ENCODE data around the gene PPFIA1. TPM values are rescaled to one million over a fixed set of nuclear protein-coding genes. Genes with fewer than 3 reads are reported as not detected.

Gene PPFIA1
- total RNA-seq, 2 donors from 2014 or later: 45.6 to 49.4 TPM

DNA sequence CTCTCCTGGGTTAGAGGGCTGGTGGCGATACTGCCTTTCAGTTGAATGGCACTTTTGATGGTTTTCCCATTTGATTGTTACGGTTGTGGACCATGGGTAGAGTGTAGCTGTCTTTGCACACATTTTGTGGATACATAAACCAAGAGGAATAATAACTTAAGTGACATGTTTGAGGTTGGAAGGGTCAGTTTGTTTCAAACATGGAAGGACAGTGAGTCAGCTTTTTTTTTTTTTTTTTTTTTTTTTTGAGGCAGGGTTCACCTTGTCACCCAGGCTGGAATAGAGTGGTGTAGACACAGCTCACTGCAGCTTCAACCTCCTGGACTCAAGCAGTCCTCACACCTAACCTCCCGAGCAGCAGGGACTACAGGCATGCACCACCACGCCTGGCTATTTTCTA is 41.1 kb downstream of the PPFIA1 start:
- no peak overlapping the region for H3K27ac Mint-ChIP-seq
- no peak for ATAC-seq
- peaks cover 8% of the 10 kb centered on the region for H3K36me3 Mint-ChIP-seq (ENCODE audit: low read depth)
- H3K4me1 Mint-ChIP-seq: peaks cover 33% of the 10 kb centered on the region
- no peaks in the 10 kb centered on the region for H3K27me3 Mint-ChIP-seq
- no peaks in the 10 kb centered on the region for H3K9me3 ChIP-seq (ENCODE audit: control insufficient read depth, low read length, poor library complexity, severe bottlenecking)
- no peak overlapping the region for H3K4me3 Mint-ChIP-seq
- DNase-seq: no peak

DNA sequence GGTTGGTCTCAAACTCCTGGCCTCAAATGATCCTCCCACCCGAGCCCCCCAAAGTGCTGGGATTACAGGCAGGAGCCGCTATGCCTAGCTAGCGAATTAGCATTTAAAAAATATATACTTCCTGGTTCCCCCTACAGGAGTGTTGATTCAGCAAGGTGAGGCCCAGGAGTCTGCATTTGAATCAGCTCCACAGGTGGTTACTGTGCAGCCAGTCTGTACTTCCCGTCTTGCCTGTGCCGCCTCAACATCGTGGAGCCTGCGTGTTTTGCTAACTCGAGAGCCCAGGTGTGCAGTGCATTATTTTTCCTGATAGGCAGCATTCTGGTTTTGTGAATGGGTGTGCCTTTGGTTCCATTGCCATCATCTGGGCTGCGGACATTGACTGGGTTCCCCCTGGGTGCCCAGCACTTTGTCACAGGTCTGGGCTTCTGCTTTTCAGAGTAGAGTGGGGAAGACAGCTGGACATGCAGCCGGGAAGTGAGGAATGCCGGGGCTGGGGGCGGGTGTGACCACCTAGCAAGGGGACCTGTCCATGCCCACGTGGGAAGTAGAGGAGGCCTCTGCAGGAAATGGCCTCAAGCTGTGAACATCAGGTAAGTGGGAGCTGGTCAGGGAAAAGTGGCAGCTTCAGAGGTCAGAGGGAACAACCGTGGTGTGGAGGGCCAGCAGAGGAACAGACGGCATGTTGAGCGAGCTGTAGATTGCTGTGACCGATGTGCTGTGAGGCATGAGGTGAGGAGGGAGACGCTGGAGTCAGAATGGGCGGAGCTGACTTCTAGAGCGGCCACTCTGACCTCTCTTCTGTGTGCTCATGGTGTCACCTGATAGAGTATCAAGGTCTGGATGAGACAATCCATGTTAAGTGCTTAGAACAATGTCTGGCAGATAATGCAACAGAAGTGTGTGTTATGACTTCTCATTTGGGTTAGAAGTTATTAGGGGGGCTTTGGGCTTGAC is 42.2 kb downstream of the PPFIA1 start:
- peaks cover 8% of the 10 kb centered on the region for H3K36me3 Mint-ChIP-seq (ENCODE audit: low read depth)
- no peaks in the 10 kb centered on the region for H3K27me3 Mint-ChIP-seq
- no peaks in the 10 kb centered on the region for H3K9me3 ChIP-seq (ENCODE audit: control insufficient read depth, low read length, poor library complexity, severe bottlenecking)
- peak overlapping the region; percentile 67 for H3K27ac Mint-ChIP-seq
- no peak for DNase-seq
- ATAC-seq: no peak
- H3K4me1 Mint-ChIP-seq: peaks cover 27% of the 10 kb centered on the region
- H3K4me3 Mint-ChIP-seq: no peak overlapping the region

DNA sequence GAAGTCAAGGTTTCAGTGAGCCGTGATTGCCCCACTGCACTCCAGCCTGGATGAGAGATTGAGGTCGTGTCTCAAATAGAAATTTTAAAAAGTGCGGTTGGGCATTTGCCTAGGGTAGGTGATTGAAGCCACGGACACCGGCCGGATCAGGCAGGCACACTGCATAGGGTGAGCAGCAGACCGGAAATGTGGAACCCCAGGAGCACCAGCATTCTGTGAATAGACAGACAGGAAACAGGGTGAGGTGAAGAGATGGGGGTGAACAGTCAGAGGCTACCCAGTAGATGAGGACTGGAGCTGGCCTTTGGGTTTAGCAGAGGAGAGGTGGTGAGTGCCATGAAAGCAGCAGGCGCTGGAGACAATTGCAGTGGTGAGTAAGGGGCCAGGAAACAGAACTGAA is 43.5 kb downstream of the PPFIA1 start:
- no peak for DNase-seq
- H3K9me3 ChIP-seq (ENCODE audit: control insufficient read depth, low read length, poor library complexity, severe bottlenecking): no peaks in the 10 kb centered on the region
- Mint-ChIP-seq H3K4me3 (no peak overlapping the region), H3K27me3 (no peaks in the 10 kb centered on the region), H3K27ac (peak overlapping the region; percentile 29), H3K4me1 (peaks cover 27% of the 10 kb centered on the region), H3K36me3 (ENCODE audit: low read depth) (peaks cover 8% of the 10 kb centered on the region)
- ATAC-seq: no peak

DNA sequence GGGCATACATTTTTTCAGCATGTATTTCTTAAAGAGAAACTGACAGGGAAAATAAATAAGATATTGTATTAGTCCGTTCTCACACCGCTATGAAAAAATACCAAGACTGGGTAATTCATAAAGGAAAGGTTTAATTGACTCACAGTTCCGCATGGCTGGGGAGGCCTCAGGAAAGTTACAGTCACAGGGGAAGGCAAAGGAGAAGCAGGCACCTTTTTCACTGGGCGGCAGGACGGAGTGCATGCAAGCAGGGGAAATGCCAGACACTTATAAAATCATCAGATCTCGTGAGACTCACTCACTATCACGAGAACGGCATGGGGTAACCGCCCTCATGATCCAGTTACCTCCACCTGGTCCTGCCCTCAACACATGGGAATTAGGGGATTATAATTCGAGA is 44.2 kb downstream of the PPFIA1 start:
- Mint-ChIP-seq H3K4me3 (no peak overlapping the region), H3K36me3 (ENCODE audit: low read depth) (peaks cover 8% of the 10 kb centered on the region), H3K27me3 (no peaks in the 10 kb centered on the region), H3K4me1 (peaks cover 27% of the 10 kb centered on the region), H3K27ac (no peak overlapping the region)
- no peaks in the 10 kb centered on the region for H3K9me3 ChIP-seq (ENCODE audit: control insufficient read depth, low read length, poor library complexity, severe bottlenecking)
- DNase-seq (no peak), ATAC-seq (no peak)

DNA sequence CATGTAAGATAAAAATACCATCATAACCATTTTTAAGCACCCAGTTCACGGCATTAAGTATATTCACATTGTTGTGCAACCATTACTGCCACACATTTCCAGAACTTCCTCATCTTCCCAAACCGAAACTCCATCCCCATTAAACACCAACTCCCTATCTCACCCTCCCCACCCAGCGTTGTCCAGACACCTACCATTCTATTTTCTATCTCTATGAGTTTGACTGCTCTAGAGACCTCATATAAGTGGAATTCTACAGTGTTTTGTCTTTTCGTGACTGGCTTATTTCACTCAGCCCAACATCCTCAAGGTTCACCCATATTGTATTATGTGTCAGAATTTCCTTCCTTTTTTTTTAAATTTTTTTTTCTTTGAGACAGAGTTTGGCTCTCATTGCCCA is 45.2 kb downstream of the PPFIA1 start:
- peaks cover 27% of the 10 kb centered on the region for H3K4me1 Mint-ChIP-seq
- H3K9me3 ChIP-seq (ENCODE audit: control insufficient read depth, low read length, poor library complexity, severe bottlenecking): no peaks in the 10 kb centered on the region
- H3K36me3 Mint-ChIP-seq (ENCODE audit: low read depth): peaks cover 8% of the 10 kb centered on the region
- DNase-seq (no peak), ATAC-seq (no peak)
- no peaks in the 10 kb centered on the region for H3K27me3 Mint-ChIP-seq
- H3K27ac Mint-ChIP-seq: peak overlapping the region; percentile 66
- peak overlapping the region; percentile 41 for H3K4me3 Mint-ChIP-seq

DNA sequence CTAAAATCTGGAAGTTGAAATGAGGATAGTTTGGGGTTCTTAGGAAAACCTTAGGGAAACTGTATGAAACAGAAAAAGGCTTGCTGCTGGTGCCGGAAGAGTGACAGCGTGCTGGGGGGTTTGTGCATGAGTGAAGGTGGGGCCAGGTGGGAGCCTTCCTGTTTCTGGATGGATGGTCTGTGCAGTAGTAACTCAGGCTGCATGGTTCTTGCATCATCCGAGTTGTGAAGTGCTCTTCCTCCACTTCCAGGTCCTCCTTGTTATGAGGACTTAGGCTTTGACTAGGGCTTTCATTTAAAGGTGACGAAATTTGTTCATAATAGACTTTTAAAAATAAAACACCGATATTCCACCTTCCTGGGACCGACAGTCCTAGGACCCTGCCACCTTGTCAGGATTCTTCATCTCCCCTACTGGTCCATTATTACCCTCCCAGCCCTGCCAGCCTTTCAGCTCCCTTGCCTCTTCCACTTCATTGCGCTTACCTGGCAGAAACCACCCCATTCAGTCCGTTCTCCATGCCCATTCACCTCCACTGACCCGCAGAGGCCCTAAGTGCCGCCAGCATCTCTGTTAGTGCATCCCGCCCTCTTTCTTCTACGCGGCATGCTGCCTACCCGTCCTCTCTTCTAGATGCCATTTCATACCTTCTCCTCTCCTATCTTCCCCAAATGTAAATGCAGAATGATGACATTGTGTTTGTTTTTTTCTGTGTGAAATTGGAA is 47.3 kb downstream of the PPFIA1 start:
- Mint-ChIP-seq H3K27ac (no peak overlapping the region), H3K27me3 (no peaks in the 10 kb centered on the region), H3K4me3 (no peak overlapping the region), H3K4me1 (peaks cover 23% of the 10 kb centered on the region), H3K36me3 (ENCODE audit: low read depth) (peaks cover 7% of the 10 kb centered on the region)
- no peak for ATAC-seq
- H3K9me3 ChIP-seq (ENCODE audit: control insufficient read depth, low read length, poor library complexity, severe bottlenecking): no peaks in the 10 kb centered on the region
- no peak for DNase-seq

DNA sequence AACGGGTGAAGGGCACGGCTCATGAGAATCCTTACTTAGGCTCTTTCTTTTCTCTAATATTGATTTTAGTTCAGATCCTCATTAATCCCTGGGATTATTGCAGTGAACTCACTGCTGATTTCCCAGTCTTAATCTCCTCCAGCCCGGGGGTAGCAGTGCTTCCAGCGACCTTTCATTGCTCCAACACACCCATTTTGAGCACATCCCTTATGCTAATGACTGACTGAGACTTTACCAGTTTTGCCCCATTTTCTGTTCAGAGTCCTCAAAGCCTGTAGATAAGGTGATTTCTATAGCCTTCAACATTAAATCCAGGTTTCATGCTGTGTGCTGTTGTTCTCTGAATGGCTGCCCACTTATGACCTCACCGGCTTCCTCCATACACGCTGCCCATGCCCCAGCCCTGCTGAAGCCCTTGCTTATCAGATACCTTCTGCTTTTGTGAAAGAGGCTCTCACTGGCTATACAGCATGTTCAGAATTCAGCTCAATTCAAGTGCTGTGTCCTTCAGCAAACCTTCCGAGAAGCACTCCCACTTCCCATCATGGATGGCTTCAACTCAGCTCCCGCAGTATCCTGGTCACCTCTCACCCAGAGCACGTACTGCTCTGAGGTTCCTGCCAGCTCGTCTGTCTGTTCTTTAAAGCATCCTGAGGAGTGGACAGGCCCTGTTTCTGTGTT is 49.0 kb downstream of the PPFIA1 start:
- Mint-ChIP-seq H3K27me3 (no peaks in the 10 kb centered on the region), H3K4me3 (no peak overlapping the region), H3K36me3 (ENCODE audit: low read depth) (peaks cover 5% of the 10 kb centered on the region), H3K4me1 (peaks cover 13% of the 10 kb centered on the region), H3K27ac (no peak overlapping the region)
- DNase-seq (no peak), ATAC-seq (no peak)
- H3K9me3 ChIP-seq (ENCODE audit: control insufficient read depth, low read length, poor library complexity, severe bottlenecking): no peaks in the 10 kb centered on the region

DNA sequence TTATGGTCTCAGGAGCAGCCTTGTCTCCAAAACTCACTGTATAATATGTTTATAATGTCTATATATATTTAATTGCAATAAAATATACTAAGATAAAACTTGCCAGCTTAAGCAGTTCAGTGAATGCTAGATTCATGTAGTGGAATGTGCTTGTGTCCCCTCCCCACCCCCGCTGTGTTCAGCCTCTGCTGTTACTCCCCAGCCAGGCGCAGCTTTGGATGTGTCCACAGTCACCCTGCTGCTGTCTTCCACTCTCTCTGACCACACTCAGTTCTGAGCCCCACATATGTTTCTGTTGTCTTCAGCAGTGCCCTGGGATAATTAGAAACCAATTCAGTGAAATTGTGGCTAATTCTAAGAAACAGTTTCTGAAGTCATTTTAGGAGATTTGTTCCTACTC is 52.2 kb downstream of the PPFIA1 start:
- H3K27ac Mint-ChIP-seq: no peak overlapping the region

DNA sequence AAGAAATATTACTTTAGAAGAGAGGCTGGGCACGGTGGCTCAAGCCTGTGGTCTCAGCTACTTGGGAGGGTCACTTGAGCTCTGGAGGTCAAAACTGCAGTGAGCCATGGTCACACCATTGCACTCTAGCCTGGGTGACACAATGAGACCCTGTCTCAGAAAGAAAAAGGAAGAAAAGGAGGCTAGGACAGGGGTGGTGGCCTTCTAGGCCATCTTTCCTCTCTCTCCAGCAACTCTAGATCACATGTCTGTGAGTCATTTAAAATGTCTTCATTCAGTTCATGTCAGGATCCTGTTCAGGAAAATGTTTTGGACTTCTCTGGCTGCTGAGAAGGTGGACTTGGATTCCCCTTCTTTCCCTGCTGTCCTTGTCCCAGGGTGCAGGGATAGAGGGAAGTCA is 53.3 kb downstream of the PPFIA1 start:
- peaks cover 10% of the 10 kb centered on the region for H3K4me1 Mint-ChIP-seq
- peak overlapping the region; percentile 67 for H3K27ac Mint-ChIP-seq
- peaks cover 12% of the 10 kb centered on the region for H3K36me3 Mint-ChIP-seq (ENCODE audit: low read depth)

More for the DNA sequence above, 52.2 kb downstream of the PPFIA1 start:
- Mint-ChIP-seq H3K4me3 (no peak overlapping the region), H3K4me1 (peaks cover 10% of the 10 kb centered on the region), H3K27me3 (no peaks in the 10 kb centered on the region), H3K36me3 (ENCODE audit: low read depth) (peaks cover 6% of the 10 kb centered on the region)
- DNase-seq (no peak), ATAC-seq (no peak)
- no peaks in the 10 kb centered on the region for H3K9me3 ChIP-seq (ENCODE audit: control insufficient read depth, low read length, poor library complexity, severe bottlenecking)

DNA sequence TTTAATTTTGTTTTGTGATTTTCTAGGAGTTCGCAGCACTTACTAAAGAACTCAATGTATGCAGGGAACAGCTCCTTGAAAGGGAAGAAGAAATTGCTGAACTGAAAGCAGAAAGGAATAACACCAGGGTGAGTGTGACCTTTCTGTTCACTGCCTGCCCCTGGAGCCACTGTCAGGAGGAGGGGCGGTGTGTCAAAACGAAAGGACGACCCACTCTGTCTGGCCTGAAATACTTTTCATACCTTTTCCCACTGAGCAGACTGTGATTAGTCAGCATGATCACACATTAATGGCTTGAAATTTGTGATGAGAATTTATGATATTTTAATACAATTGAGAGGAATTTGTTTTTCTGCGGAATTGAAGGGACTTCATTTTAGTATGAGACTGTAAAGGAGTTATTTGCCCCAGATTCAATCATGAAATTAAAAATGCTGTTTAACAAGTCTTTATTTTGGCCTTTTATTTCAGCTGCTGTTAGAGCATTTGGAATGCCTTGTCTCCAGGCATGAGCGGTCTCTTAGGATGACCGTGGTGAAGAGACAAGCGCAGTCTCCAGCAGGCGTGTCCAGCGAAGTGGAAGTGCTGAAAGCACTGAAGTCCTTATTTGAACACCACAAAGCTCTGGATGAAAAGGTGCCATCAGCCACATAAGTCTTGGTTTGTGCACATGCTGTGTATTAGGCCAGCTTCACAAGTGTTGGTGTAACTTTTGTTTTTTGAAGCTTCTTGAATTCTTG is 54.1 kb downstream of the PPFIA1 start:
- H3K9me3 ChIP-seq (ENCODE audit: control insufficient read depth, low read length, poor library complexity, severe bottlenecking): no peaks in the 10 kb centered on the region
- no peak for ATAC-seq
- no peak for DNase-seq
- Mint-ChIP-seq H3K36me3 (ENCODE audit: low read depth) (peaks cover 12% of the 10 kb centered on the region), H3K27me3 (no peaks in the 10 kb centered on the region), H3K4me1 (peaks cover 10% of the 10 kb centered on the region), H3K27ac (peak overlapping the region; percentile 67), H3K4me3 (no peak overlapping the region)

More for the DNA sequence above, 53.3 kb downstream of the PPFIA1 start:
- DNase-seq (no peak), ATAC-seq (no peak)
- H3K9me3 ChIP-seq (ENCODE audit: control insufficient read depth, low read length, poor library complexity, severe bottlenecking): no peaks in the 10 kb centered on the region
- Mint-ChIP-seq H3K4me3 (no peak overlapping the region), H3K27me3 (no peaks in the 10 kb centered on the region)

DNA sequence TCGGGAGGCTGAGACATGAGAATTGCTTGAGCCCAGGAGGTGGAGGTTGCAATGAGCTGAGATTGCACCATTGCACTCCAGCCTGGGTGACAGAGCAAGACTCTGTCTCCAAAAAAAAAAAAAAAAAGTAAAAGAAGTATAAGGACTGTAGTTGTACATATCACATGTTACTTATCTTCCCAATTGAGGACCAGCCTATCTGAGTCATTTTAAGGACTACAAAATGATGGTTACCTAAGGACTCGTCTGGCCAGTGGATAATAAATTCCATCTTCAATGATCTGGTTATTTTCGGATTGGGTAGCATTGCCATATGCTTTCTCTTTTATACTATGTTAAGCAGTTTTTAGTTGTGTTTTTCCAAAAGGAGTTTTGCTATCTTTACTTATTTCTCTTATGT is 55.3 kb downstream of the PPFIA1 start:
- Mint-ChIP-seq H3K4me3 (no peak overlapping the region), H3K27ac (no peak overlapping the region), H3K36me3 (ENCODE audit: low read depth) (peaks cover 12% of the 10 kb centered on the region), H3K27me3 (no peaks in the 10 kb centered on the region), H3K4me1 (peaks cover 10% of the 10 kb centered on the region)
- ATAC-seq (no peak), DNase-seq (no peak)
- no peaks in the 10 kb centered on the region for H3K9me3 ChIP-seq (ENCODE audit: control insufficient read depth, low read length, poor library complexity, severe bottlenecking)

DNA sequence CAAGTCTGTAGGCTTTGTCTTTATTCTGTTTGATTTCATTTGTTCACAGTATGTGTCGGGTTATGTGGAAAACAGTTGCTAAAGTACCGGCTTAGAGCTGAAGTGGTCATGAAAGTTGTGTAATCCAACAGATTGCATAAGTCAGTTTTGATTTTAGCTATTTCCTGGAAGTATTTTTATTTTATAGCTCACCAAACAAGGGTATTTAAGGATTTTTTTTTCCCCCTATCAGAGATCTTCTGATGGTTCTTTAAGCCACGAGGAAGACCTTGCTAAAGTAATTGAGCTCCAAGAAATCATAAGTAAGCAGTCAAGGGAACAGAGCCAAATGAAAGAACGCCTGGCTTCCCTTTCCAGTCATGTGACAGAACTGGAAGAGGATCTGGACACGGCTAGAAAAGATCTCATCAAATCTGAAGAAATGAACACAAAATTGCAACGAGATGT is 55.9 kb downstream of the PPFIA1 start:
- Mint-ChIP-seq H3K4me1 (peaks cover 7% of the 10 kb centered on the region), H3K36me3 (ENCODE audit: low read depth) (peaks cover 10% of the 10 kb centered on the region), H3K4me3 (no peak overlapping the region), H3K27me3 (no peaks in the 10 kb centered on the region), H3K27ac (no peak overlapping the region)
- DNase-seq: no peak
- H3K9me3 ChIP-seq (ENCODE audit: control insufficient read depth, low read length, poor library complexity, severe bottlenecking): no peaks in the 10 kb centered on the region
- ATAC-seq: no peak
